ENCODE measurements around the gene NUP37. TPM values are rescaled to one million over a fixed set of nuclear protein-coding genes. Genes with fewer than 3 reads are reported as not detected.
"Not testable (repeated sequence)": the region's sequence is repeated elsewhere in the genome, so short reads cannot be mapped to it uniquely, and the experiment has no call there.

Gene NUP37
- total and polyA plus RNA-seq, 11 donors, result 7.6 to 26.2 (median 16.1) TPM

DNA sequence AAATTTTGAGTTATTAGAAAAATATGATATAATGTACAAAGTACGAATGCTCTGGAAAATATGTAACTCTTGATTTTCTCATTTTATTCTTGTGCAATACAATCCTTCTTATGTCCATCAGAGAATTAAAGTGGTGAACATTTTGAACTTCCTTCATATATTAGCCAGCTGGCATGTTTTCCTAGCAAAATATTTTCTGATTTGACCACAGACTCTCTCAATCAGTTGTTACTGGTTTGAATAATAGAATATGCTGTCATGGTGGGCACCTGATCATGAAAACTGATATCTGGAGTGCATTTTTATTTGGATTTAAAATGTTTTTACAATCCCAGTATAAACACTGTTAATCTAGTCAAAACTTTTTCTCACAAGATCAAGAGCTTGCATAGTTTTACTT is 24.3 kb upstream of the NUP37 start:
- intact Hi-C loops (cut with DNase I), result no loop called here
- H3K4me1 ChIP-seq, result no peaks in the 10 kb centered on the region
- no peak for ATAC-seq
- H3K27me3 ChIP-seq, result no peaks in the 10 kb centered on the region
- DNase-seq, result no peak
- H3K36me3 ChIP-seq, result no peaks in the 10 kb centered on the region
- H3K4me3 ChIP-seq, result no peak overlapping the region
- TF ChIP-seq POLR2A (IDR thresholded peaks at IDR 0.05), result no peak
- TF ChIP-seq CTCF (IDR thresholded peaks at IDR 0.05), result no peak
- WGBS, 4 donors, result 81 to 94% (median 85%) methylated on average over 1 of the region's 1 CpG
- H3K9me3 ChIP-seq, result peaks cover 0 to 3% (median 0%) of the 10 kb centered on the region in 12 donors
- no peak overlapping the region for H3K27ac ChIP-seq

DNA sequence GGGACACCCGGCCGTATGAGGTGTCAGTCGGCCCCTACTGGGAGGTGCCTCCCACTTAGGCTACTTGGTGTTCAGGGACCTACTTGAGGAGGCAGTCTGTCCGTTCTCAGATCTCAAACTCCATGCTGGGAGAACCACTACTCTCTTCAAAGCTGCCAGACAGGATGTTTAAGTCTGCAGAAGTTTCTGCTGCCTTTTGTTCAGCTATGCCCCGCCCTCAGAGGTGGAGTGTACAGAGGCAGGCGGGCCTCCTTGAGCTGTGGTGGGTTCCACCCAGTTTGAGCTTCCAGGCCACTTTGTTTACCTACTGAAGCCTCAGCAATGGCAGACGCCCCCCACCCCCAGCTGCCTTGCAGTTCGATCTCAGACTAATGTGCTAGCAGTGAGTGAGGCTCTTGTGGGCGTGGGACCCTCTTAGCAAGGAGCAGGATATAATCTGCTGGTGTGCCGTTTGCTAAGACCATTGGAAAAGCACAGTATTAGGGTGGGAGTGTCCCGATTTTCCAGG is 23.0 kb upstream of the NUP37 start:
- DNase-seq; ATAC-seq; H3K36me3 ChIP-seq; H3K4me3 ChIP-seq; H3K27ac ChIP-seq; H3K27me3 ChIP-seq; H3K4me1 ChIP-seq; intact Hi-C loops (cut with DNase I); H3K9me3 ChIP-seq: not testable (repeated sequence)
- 89 to 95% (median 91%) methylated on average over 8 to 11 of the region's 11 CpGs for WGBS, 4 donors

DNA sequence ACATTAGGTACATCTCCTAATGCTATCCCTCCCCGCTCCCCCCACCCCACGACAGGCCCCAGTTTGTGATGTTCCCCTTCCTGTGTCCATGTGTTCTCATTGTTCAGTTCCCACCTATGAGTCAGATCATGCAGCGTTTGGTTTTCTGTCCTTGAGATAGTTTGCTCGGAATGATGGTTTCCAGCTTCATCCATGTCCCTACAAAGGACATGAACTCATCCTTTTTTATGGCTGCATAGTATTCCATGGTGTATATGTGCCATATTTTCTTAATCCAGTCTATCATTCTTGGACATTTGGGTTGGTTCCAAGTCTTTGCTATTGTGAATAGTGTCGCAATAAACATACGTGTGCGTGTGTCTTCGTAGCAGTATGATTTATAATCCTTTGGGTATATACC is 17.7 kb upstream of the NUP37 start:
- WGBS, 4 donors, result 95 to 99% (median 97%) methylated on average over 8 of the region's 8 CpGs

DNA sequence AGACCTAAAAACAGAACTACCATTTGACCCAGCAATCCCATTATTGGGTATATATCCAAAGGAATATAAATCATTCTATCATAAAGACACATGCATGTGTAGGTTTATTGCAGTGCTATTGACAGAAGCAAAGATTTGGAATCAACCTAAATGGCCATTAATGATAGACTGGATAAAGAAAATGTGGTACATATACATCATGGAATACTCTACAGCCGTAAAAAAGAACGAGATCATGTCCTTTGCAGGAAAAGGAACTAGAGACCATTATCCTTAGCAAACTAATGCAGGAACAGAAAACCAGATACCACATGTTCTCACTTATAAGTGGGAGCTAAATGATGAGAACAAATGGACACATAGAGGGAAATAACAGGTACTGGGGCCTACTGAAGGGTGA is 11.5 kb upstream of the NUP37 start:
- DNase-seq; H3K4me1 ChIP-seq; H3K9me3 ChIP-seq; H3K27ac ChIP-seq; ATAC-seq; H3K4me3 ChIP-seq; H3K27me3 ChIP-seq; intact Hi-C loops (cut with DNase I); H3K36me3 ChIP-seq: not testable (repeated sequence)
- WGBS, 4 donors, result 93 to 99% (median 97%) methylated on average over 2 of the region's 2 CpGs

More for the DNA sequence above, 17.7 kb upstream of the NUP37 start:
- ATAC-seq; H3K27ac ChIP-seq; H3K9me3 ChIP-seq; H3K27me3 ChIP-seq; H3K4me3 ChIP-seq; intact Hi-C loops (cut with DNase I); H3K36me3 ChIP-seq; H3K4me1 ChIP-seq; DNase-seq: not testable (repeated sequence)

- H3K4me1 ChIP-seq; H3K4me3 ChIP-seq; H3K27ac ChIP-seq; H3K27me3 ChIP-seq; intact Hi-C loops (cut with DNase I); ATAC-seq; H3K36me3 ChIP-seq; H3K9me3 ChIP-seq; DNase-seq: not testable (repeated sequence)
- WGBS, 4 donors, result 86 to 96% (median 91%) methylated on average over 3 of the region's 3 CpGs
These were observed 10.8 kb upstream of the NUP37 start for GRCh38 chr12:102130720-102131119.

DNA sequence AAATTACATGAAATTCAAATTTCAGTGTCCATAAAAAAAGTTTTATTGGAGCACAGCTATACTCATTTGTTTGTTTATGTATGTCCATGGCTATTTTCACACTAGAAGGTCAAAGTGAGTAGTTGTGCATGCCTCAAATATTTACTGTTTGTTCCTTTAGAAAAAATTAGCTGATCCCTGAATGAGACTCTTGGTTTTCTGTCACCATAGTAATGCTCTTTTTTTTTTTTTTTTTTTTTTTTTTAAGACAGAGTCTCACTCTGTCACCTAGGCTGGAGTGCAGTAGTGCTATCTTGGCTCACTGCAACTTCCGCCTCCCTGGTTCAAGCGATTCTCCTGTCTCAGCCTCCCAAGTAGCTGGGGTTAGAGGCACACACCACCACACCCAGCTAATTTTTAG is 1.4 kb upstream of the NUP37 start:
- ATAC-seq, DNase-seq, H3K4me3 ChIP-seq, H3K27me3 ChIP-seq, H3K27ac ChIP-seq, H3K9me3 ChIP-seq: not testable (repeated sequence)
- peaks cover 0 to 19% (median 14%) of the 10 kb centered on the region in 12 donors for H3K4me1 ChIP-seq
- intact Hi-C loops (cut with DNase I), result loop anchor here in 3 of 10 donors (2.0 to 10.0 kb wide), 3 partner anchors 57 to 59 kb away; partner anchors contain the start of gene WASHC3 (in 2 of the 3)
- H3K36me3 ChIP-seq, result peaks cover 0 to 21% (median 18%) of the 10 kb centered on the region in 9 donors
- WGBS, 4 donors, result 90 to 100% (median 94%) methylated on average over 2 of the region's 2 CpGs

GRCh38 chr12:102120886-102121285 is 972 bp upstream of the NUP37 start:
- peaks cover 0 to 25% (median 22%) of the 10 kb centered on the region in 9 donors for H3K36me3 ChIP-seq
- peaks cover 0 to 19% (median 14%) of the 10 kb centered on the region in 12 donors for H3K4me1 ChIP-seq
- H3K9me3 ChIP-seq, result no peaks in the 10 kb centered on the region
- 31 to 35% (median 32%) methylated on average over 4 of the region's 4 CpGs for WGBS, 4 donors
- DNase-seq, result no peak
- intact Hi-C loops (cut with DNase I), result loop anchor here in 3 of 10 donors (2.0 to 10.0 kb wide), 3 partner anchors 56 to 59 kb away; partner anchors contain the start of gene WASHC3 (in 2 of the 3)
- TF ChIP-seq CTCF (IDR thresholded peaks at IDR 0.05) (no peak), POLR2A (IDR thresholded peaks at IDR 0.05) (no peak)
- ATAC-seq, result no peak
- H3K27ac ChIP-seq, result no peak overlapping the region
- H3K4me3 ChIP-seq, result peak overlapping the region in 9 of 12 donors; percentile 69 to 90 (median 80)
- no peaks in the 10 kb centered on the region for H3K27me3 ChIP-seq
